ENCODE measurements around the gene GSTA2.
"Not testable (repeated sequence)": the region's sequence is repeated elsewhere in the genome, so short reads cannot be mapped to it uniquely, and the experiment has no call there.

The GSTA2 gene

DNA sequence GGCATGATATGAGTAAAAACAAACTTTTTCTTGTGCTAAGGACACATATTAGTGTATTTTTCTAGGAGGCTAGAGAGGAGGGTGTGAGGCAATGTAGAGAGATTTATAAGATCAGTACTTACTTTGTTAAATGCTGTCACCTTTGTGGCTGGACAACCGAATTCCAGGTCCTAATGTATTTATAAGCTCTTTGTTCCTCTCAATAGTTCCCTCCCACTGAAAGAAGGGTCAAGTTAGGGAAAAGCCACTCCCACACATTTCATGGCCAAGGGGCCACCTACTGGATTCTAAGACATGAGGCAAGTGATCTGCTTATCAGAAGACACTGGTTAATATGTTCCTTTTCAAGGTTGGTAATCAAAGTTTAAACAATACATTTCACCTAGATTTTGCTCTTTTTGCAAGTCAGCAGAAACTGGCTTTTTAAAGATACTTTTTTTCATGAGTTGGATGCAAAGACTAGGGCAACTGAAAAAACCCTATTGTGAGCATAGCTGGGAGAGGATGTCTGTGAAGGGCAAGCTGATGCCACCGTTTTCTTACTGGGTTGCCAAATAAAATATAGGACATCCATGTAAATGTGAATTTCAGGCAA is at the start of gene GSTA2:
GSTA2 (minus strand) TSS at position 154 of the 595 bp plus-strand sequence. CDS start 5,528 bp downstream, outside the sequence.
- H3K27ac ChIP-seq; H3K36me3 ChIP-seq (replicated peaks); H3K4me3 ChIP-seq (ENCODE audit: low read depth, low read length); DNase-seq; H3K27me3 ChIP-seq (replicated peaks); in situ Hi-C loops (cut with HindIII; ENCODE audit: low pct_ligation_motif_present, low sequenced_read_pairs): not testable (repeated sequence)

DNA sequence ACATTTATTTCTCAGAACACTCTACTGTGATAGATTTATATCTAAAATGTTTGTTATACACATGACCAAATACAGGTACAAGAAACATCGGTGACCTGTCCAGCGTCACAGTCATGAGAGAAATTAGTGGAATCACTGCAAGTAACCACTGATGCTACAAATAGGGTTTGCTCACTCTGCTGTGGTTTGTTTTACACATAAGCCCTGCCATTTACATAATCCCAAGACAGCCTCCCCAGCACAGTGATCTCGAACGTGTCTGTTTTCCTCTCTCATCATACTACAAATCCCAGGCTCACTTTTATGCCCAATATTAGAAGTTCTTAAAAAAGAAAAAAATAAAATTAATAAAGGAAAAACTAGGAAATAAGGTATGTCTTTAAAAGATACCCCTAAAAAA is 46.5 kb upstream of the GSTA2 start:
- H3K27me3 ChIP-seq (replicated peaks); H3K36me3 ChIP-seq (replicated peaks); H3K27ac ChIP-seq; H3K4me3 ChIP-seq (ENCODE audit: low read depth, low read length); DNase-seq; in situ Hi-C loops (cut with HindIII; ENCODE audit: low pct_ligation_motif_present, low sequenced_read_pairs): not testable (repeated sequence)

DNA sequence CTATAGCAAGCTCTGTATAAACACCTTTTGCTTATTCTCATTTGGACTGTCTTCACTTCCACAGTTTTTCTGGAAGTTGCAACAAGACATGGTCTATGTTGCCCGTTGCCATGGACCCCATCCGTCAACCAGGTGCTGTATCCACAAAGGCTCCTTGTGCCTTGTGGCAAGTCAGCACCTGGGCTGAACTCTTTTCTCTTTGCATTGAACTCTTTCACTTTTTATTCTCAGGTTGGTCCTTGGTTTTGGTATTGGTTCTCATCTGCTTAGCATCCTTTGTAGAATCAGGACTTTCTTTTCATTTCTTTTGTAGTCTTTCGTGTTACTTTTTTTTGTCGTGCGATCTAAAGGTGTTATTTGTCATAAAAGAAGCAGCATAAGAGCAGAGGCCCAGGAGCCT is 45.4 kb upstream of the GSTA2 start:
- Histone ChIP-seq H3K27me3 (replicated peaks) (no peaks in the 10 kb centered on the region), H3K27ac (no peak overlapping the region), H3K36me3 (replicated peaks) (no peaks in the 10 kb centered on the region), H3K4me3 (ENCODE audit: low read depth, low read length) (no peak overlapping the region)
- TF ChIP-seq, protein P1, sequence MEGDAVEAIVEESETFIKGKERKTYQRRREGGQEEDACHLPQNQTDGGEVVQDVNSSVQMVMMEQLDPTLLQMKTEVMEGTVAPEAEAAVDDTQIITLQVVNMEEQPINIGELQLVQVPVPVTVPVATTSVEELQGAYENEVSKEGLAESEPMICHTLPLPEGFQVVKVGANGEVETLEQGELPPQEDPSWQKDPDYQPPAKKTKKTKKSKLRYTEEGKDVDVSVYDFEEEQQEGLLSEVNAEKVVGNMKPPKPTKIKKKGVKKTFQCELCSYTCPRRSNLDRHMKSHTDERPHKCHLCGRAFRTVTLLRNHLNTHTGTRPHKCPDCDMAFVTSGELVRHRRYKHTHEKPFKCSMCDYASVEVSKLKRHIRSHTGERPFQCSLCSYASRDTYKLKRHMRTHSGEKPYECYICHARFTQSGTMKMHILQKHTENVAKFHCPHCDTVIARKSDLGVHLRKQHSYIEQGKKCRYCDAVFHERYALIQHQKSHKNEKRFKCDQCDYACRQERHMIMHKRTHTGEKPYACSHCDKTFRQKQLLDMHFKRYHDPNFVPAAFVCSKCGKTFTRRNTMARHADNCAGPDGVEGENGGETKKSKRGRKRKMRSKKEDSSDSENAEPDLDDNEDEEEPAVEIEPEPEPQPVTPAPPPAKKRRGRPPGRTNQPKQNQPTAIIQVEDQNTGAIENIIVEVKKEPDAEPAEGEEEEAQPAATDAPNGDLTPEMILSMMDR (IDR thresholded peaks at IDR 0.05; ENCODE audit: low read depth, low read length, missing control alignments): no peak
- no peak for DNase-seq
- in situ Hi-C loops (cut with HindIII; ENCODE audit: low pct_ligation_motif_present, low sequenced_read_pairs): no loop called here

DNA sequence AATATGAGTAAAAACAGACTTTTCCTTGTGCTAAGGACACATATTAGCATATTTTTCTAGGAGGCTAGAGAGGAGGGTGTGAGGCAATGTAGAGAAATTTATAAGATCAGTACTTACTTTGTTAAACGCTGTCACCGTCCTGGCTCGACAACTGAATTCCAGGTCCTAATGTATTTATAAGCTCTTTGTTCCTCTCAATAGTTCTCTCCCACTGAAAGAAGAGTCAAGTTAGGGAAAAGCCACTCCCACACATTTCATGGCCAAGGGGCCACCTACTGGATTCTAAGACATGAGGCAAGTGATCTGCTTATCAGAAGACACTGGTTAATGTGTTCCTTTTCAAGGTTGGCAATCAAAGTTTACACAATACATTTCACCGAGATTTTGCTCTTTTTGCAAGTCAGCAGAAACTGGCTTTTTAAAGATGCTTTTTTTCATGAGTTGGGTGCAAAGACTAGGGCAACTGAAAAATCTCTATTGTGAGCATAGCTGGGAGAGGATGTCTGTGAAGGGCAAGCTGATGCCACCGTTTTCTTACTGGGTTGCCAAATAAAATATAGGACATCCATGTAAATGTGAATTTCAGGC is 40.5 kb upstream of the GSTA2 start, which contains the start of gene GSTA1:
GSTA1 (minus strand) TSS at position 149 of the 588 bp plus-strand sequence. CDS start 4,549 bp downstream, outside the sequence.
- not testable (repeated sequence) for H3K27me3 ChIP-seq (replicated peaks); DNase-seq; H3K36me3 ChIP-seq (replicated peaks)

DNA sequence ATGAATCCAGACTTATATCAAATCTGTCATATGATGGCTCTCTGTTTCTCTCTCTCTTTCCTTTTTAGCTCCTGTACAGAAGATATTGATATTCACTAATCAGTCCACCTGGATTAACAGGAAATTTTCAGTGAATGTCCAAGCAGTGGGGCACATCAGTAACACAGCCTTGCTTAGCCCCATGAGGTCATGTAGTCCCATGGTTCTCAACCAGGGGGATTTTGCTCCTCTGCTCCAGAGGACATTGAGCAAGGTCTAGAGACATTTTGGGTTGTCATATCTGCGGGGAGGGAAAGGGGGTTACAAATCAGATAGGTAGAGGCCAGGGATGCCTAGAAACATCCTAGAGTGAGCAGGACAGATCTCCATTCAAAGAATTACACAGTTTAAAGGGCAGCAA is 39.5 kb upstream of the GSTA2 start:
- H3K4me3 ChIP-seq (ENCODE audit: low read depth, low read length): no peak overlapping the region
- in situ Hi-C loops (cut with HindIII; ENCODE audit: low pct_ligation_motif_present, low sequenced_read_pairs): no loop called here
- no peak overlapping the region for H3K27ac ChIP-seq
- TF ChIP-seq, protein P1 (IDR thresholded peaks at IDR 0.05; ENCODE audit: low read depth, low read length, missing control alignments): no peak
- no peaks in the 10 kb centered on the region for H3K36me3 ChIP-seq (replicated peaks)
- DNase-seq: no peak
- no peaks in the 10 kb centered on the region for H3K27me3 ChIP-seq (replicated peaks)

More for the DNA sequence above, 40.5 kb upstream of the GSTA2 start, which contains the start of gene GSTA1:
- in situ Hi-C loops (cut with HindIII; ENCODE audit: low pct_ligation_motif_present, low sequenced_read_pairs); H3K27ac ChIP-seq; H3K4me3 ChIP-seq (ENCODE audit: low read depth, low read length): not testable (repeated sequence)

DNA sequence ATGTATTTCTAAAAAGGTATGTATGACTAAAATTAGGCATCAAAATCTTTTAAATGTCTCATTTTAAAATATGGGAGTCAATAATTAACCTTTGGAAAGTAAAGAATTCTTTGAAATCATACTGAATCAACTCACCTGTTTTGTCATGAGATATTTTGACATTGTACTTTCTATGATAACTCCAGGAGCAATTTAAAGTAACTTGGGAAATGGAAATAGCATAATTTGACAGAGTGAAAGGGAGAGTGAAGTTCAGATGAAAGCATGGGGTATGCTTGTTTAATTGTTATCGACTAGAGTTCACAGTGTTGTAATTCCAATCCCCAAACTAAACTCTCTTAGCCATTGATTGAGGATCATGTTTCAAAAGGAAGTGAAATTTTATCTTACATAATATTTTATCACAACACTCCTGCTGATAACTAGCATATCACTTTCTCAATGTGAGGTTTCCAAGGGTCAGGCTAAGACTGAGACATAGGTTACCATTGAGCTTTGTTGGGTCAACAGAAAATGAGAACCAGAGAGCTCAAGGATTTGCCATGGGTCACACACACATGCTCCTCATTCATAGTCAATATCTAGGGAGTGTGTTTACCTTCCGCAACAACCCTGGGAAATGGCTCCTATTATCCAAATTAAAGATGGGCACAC is 38.0 kb upstream of the GSTA2 start:
- Histone ChIP-seq H3K27me3 (replicated peaks) (no peaks in the 10 kb centered on the region), H3K36me3 (replicated peaks) (no peaks in the 10 kb centered on the region), H3K27ac (no peak overlapping the region), H3K4me3 (ENCODE audit: low read depth, low read length) (no peak overlapping the region)
- DNase-seq: no peak
- in situ Hi-C loops (cut with HindIII; ENCODE audit: low pct_ligation_motif_present, low sequenced_read_pairs): no loop called here
- TF ChIP-seq, protein P1 (IDR thresholded peaks at IDR 0.05; ENCODE audit: low read depth, low read length, missing control alignments): no peak

DNA sequence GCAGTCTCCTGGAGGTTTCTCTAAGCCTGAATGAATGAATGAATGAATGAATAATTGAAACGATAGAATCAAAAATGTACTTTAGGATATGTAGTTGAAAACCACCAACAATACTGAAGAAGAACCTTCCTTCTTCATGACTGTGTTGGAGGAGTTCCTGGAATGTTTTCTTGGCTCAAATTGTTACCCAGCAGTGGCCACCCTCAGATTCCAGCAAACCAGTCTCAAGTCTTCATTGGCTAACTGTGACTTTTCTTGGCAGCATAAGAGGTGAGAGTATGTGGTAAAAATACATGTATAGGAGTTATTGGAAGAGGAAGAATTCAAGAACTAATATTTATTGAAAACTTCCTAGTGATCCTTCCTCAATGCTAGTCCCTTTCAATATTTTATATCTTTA is 36.0 kb upstream of the GSTA2 start:
- H3K27ac ChIP-seq; H3K27me3 ChIP-seq (replicated peaks); in situ Hi-C loops (cut with HindIII; ENCODE audit: low pct_ligation_motif_present, low sequenced_read_pairs); H3K36me3 ChIP-seq (replicated peaks); H3K4me3 ChIP-seq (ENCODE audit: low read depth, low read length); DNase-seq: not testable (repeated sequence)

DNA sequence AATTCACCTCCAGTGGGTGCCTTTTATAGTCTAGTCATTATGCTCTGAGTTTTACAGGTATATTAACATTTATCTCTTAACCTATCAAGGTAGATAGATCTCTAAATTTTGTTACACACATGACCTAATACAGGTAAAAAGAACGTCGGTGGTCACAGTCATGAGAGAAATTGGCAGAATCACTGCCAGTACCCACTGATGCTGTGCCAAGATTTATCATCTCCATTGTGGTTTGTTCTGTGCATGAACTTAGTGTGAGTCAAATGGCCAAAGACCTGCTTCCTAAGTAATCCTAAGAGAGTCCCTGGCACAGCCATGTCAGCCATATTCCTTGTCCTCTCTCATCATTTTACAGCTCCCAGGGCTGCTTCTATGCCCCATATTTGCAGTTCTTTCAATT is 31.1 kb upstream of the GSTA2 start:
- H3K27ac ChIP-seq; H3K36me3 ChIP-seq (replicated peaks); H3K4me3 ChIP-seq (ENCODE audit: low read depth, low read length); in situ Hi-C loops (cut with HindIII; ENCODE audit: low pct_ligation_motif_present, low sequenced_read_pairs); H3K27me3 ChIP-seq (replicated peaks); DNase-seq: not testable (repeated sequence)

Data from brain microvascular endothelial cell (primary cell).